NCI-H1694 (cell line): ENCODE measurements around the gene ISOC2.
"Not testable (repeated sequence)": the region's sequence is repeated elsewhere in the genome, so short reads cannot be mapped to it uniquely, and the experiment has no call there.

ENCODE experiments used
- DNase-seq: peaks from one replicate; lab custom pipeline; 2025; lab: John Stamatoyannopoulos, UW

ISOC2 gene

GRCh38 chr19:55461259-55461973 lies at the start of gene ISOC2:
ISOC2 (minus strand) TSS chr19:55461642; CDS start chr19:55456486, 5,156 bp downstream.
- peak; percentile 98 for DNase-seq

DNA sequence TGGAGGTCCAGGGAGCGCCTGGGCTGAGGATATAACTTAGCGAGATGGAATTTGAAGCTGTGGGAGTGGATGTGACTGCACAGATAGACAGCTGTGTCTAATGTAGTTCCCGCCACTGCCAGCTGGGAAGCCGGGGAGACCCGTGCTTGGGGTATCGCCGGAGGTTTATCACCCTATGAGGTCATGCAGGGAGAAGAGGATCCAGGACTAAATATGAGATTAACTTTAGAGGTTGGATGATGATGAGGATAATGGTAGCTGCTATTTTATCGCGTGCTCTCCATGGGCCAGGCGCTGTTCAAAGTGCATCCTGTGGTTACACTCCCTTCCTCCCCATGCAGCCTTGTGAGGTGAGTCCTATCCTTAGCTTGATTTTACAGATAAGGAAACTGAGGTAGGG lies 46.7 kb upstream of the ISOC2 start:
- no peak for DNase-seq

DNA sequence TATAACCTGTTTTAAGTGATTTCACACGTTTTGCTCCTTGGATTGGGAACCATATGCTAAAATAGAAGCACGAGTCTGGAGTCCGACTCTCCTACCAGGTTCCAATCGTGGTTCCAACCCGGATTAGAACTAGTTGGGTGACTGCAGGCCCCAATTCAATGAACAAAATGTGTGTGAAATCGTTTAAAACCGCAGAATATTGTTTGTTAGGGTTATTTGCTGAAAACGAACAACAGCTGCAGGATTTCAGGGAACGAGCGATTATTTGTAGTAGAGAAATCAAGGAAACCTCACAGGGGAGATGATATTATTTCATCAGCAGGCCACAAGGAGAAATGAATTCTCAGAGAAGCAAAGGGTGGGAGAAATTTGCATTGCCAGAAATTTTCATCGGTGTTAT lies 43.5 kb upstream of the ISOC2 start:
- DNase-seq: no peak

DNA sequence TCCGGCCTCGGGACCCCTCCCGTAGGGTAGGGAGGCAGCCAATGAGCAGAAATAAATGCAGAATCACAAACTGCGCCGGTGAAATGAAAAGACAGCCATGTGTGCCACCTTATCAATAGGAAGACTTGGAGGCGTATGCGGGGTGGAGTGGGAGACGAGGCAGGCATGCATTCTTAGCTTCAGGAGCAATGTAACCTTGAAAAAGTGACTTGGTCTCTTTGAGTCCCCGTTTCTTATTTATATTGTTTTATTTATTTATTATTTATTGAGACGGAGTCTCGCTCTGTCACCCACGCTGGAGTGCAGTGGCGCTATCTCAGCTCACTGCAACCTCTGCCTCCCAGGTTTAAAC lies 42.8 kb upstream of the ISOC2 start:
- no peak for DNase-seq

DNA sequence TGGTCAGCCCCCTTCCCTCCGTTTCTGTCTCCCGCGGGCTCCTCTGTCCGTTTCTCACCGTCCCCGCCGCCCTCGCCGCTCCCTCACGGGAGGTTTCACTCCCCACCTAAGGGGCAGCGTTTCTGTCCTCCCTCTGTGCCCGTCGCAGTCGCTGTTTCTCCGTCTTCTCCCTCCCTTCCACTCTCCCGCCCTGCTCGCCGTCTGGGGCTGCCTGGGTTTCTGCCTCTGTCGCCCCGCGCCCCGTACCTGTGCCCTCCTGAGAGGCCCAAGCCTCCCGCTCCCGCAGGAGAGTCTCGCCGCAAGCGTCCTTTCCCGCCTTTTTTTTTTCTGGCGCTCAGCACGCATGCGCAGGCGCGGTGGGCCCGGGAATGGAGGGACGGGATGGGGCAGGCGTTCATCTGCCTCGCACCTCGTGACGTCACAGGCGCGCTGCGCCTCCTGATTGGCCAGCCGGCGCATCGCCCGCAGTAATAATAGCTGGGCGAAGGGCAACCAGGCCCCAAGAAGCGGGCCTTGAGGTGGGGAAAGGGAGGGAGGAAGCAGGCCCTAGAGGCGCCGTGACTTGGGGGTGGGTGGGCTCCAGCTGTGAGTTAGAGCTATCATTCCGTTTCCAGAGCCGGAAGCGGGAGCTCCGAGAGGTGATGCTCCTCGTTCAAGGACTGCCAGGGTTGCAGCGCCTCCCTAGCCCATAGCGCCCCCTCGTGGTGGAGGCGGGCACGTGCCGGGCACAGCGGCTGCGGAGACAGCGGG lies 42.2 kb upstream of the ISOC2 start:
- DNase-seq: peak; percentile 87

DNA sequence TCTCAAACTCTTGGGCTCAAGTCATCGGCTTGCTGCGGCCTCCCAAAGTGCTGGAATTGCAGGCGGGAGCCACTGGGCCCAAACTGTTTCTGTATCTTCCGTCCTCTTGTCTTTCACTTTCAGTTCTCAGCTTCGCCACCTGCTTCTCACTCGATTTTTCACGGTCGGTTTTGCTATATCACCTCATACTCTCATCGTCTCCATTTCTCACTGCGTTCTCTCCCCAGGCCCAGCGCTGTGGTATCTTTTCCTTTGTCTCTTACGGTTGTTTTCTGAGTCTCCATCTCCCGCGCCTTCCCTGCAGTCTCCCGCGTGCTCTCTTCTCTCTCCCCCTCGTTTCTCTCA lies 41.7 kb upstream of the ISOC2 start:
- no peak for DNase-seq

- no peak for DNase-seq
These were observed 40.9 kb upstream of the ISOC2 start for GRCh38 chr19:55502197-55502952.

DNA sequence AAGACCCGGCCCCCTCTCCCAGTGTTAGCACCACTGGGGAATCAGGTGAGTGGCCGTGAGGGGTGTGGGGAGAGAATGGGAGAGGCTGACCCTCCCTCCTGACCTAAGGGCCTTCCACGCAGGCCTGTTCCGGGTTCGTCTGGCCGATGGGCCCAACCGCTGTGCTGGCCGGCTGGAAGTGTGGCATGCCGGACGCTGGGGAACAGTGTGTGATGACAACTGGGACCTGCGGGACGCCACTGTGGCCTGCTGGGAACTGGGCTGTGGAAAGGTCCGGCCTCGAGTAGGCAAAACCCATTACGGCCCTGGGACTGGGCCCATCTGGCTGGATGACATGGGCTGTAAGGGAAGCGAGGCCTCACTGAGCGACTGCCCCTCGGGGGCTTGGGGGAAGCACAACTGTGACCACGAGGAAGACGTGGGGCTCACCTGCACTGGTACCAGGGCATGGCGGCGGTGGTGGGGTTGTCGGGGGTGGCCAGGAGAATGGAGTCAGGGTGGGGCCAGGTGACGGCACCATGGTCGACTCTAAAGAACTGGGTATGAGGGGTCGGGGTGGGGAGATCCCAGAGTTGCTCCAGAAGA lies 39.0 kb upstream of the ISOC2 start:
- DNase-seq: no peak

- no peak for DNase-seq
These were observed 36.9 kb upstream of the ISOC2 start for GRCh38 chr19:55498246-55498840.

DNA sequence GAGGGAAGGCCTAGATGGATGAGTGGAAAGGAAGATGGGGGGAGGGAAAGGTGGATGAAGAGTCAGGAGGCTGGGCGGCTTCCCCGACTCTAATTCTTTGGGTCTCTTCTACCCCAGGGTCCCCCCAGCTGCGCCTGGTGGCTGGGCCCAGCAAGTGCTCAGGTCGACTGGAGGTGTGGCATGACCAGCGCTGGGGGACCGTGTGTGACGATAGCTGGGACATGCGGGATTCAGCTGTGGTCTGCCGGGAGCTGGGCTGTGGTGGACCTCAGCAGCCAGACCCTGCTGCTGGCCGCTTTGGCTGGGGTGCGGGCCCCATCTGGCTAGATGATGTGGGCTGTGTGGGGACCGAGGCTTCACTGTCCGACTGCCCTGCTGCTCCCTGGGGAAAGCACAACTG lies 36.3 kb upstream of the ISOC2 start:
- DNase-seq: no peak

DNA sequence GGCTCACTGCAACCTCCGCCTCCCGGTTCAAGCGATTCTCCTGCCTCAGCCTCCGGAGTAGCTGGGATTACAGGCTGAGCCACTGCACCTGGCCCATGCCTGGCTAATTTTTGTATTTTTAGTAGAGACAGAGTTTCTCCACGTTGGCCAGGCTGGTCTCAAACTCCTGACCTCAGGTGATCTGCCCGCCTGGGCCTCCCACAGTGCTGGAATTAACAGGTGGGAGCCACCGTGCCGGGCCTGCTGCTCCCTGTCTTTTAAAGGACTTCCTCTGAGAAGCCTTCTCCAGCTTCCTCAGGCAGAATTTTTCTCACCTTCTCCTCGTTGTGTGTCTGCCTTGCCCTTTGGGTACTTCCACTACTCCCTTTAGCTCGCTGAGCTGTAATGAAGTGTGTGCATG lies 35.4 kb upstream of the ISOC2 start:
- not testable (repeated sequence) for DNase-seq

GRCh38 chr19:55495646-55496349 lies 34.4 kb upstream of the ISOC2 start:
- no peak for DNase-seq

GRCh38 chr19:55494172-55494761 lies 32.8 kb upstream of the ISOC2 start:
- no peak for DNase-seq

DNA sequence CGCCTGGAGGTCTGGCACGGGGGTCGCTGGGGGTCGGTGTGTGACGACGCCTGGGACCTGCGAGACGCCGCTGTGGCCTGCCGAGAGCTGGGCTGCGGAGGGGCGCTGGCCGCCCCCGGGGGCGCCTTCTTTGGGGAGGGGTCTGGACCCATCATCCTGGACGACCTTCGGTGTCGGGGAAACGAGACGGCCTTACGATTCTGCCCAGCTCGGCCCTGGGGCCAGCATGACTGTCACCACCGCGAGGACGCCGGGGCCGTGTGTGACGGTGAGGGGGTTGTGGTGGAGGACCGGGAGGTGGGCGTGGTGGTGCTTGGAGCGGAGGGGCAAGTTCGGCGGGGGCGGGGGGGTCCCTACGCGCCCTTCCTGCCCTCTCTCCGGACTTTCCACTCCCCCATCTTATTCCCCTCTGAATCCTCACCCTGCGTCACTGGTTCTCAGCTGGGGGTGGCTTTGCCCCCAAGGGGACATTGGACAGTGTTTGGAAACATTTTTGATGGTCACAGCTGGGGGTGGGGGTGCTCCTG lies 32.3 kb upstream of the ISOC2 start:
- DNase-seq: no peak

GRCh38 chr19:55493052-55493644 lies 31.7 kb upstream of the ISOC2 start:
- no peak for DNase-seq

DNA sequence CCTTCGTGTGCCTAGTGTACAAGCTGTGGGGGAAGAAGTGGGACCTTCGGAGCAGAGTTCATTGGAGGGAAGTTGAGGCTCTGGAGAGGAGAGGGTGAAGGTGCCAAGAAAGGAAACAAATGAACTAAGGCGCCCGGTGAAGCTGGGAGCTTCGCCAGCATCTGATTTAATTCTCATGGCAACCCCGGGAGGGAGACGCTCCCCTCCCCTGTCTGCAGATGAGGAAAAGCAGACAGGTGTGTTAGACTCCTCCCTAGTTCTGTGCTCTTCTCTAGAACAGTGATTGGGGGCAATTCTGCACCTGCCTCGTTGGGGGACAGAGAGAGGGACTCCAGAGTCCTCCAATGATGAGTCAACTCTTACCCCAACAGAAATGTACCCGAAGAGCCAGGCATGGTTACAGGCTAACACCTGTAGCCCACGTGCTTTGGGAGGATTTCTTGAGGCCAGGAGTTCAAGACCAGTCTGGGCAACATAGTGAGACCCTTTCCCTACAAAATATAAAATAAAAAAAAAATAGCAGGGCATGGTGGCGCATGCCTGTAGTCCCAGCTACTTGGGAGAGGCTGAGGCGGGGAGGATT lies 31.0 kb upstream of the ISOC2 start:
- DNase-seq: no peak

GRCh38 chr19:55491546-55492360 lies 30.3 kb upstream of the ISOC2 start:
- no peak for DNase-seq

DNA sequence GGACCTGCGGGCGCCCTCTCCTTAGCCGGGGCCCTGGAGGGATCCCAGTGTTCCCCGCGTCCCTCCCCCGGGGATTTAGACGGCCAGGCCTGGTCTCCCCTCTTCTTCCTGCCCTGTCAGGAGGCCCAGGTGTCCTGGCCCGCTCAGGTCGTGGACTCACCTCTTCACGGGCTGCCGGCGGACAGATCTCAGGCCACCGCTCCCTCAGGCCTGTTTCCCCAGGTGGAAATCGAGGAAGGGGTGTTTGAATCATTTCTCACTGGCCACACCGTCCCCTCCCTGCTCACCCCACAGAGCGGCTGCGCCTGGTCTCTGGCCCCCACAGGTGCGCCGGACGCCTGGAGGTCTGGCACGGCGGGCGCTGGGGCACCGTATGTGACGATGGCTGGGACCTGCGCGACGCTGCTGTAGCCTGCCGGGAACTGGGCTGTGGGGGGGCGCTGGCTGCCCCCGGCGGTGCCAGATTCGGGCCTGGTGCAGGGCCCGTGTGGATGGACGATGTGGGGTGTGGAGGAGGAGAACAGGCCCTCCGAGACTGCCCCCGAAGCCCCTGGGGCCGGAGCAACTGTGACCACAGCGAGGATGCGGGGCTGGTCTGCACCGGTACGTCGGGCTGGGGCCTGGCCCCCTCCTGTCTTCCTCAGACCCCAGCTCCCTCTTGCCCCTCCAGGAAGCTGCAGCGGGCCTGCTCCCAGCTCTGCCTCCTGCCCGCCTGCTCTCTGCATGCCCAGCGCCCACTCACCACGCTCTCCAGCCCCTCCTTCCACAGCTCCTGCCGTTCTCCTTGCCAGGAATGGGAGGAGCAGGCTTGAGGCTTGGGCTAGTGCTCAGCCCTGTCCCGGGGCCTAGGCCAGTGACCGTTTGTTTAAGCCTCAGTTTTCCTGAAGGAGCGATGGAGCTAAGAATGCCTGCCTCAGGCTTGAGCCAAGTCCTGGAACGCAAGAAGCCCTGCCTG lies 29.3 kb upstream of the ISOC2 start:
- DNase-seq: no peak
